GM23248 (cell line): ENCODE results near the gene HOXC9.

Source experiments
- EZH2 ChIP-seq: fragments of 200-600 bp; sonication (generic); IDR thresholded peaks from 2 replicates; pipeline ENCODE4 v1.6.1; 2018; ENCODE audit warnings: antibody characterized with exemption, mild to moderate bottlenecking; ENCODE audit not compliant: insufficient read depth, poor library complexity, severe bottlenecking
- EZH2phosphoT487 ChIP-seq: fragments of 200-600 bp; sonication (generic); IDR thresholded peaks from 2 replicates; pipeline ENCODE4 v1.6.1; 2018; ENCODE audit warnings: antibody characterized with exemption, moderate library complexity, mild to moderate bottlenecking, low read depth; ENCODE audit not compliant: insufficient read depth

GRCh38 chr12:54021432-54022013, 21.6 kb downstream of the HOXC9 start:
- TF ChIP-seq EZH2 (no peak), EZH2phosphoT487 (no peak)
